Activated CD8-positive, alpha-beta memory T cell treated with anti-CD3 and anti-CD28 coated beads, Interleukin-2, amount 50 U/mL, for 24 hours (primary cell): ENCODE measurements around the gene BAG5.
"Not testable (repeated sequence)": the region's sequence is repeated elsewhere in the genome, so short reads cannot be mapped to it uniquely, and the experiment has no call there.

ENCODE experiments used
- DNase-seq: peaks from one replicate; pipeline ENCODE4 v3.0.0-alpha.2; 2020; ENCODE audit errors: extremely low read depth

Gene BAG5

DNA sequence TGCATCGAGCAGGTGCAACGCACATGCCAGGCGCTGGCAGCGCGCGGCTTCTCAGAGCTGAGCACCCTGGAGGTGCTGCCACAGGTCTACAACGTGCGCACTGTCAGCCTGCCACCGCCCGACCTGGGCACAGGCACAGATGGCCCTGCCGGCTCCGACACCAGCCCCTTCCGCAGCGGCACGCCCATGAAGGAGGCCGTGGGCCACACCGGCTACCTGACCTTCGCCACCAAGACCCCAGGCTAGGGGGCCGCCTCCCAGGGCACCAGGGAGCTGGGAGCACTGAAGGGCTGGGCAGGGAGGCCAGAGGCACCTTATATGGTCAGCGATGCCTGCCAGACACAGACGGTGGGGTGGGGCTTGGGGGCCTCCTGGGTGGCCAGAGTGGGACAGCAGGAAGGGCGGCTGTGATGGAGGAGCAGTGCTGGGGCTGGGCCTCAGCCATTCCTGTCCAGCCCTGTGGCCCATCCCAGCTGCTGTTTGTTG is 27.8 kb downstream of the BAG5 start:
- no peak for DNase-seq

DNA sequence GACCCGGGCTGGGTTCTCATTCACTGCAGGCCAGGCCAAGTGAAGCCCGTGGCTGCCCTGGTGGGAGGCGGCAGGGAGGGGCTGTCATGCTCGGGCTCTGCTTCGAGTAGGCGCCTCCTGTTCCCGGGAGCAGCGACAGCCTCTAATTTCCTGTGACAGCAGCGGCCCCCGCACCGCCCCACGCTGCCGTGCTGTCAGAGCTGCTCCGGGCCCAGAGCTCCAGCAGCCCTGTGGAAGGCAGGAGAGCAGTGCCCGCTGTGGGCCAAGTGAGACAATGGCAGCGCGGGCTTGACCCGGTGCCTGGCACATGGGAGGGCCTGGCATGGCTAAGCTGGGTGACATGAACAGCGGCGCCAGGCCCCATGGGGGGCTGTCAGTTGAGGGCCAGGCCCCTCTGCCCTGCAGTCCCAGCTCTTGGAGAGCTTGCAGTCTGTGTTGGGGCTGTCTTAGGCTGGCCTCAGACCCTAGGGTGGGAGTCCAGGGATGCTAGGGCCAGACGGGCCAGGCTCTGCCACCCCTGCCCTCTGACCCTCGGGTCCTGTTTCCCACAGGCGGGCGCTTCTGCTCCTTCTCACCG is 28.4 kb downstream of the BAG5 start:
- no peak for DNase-seq

DNA sequence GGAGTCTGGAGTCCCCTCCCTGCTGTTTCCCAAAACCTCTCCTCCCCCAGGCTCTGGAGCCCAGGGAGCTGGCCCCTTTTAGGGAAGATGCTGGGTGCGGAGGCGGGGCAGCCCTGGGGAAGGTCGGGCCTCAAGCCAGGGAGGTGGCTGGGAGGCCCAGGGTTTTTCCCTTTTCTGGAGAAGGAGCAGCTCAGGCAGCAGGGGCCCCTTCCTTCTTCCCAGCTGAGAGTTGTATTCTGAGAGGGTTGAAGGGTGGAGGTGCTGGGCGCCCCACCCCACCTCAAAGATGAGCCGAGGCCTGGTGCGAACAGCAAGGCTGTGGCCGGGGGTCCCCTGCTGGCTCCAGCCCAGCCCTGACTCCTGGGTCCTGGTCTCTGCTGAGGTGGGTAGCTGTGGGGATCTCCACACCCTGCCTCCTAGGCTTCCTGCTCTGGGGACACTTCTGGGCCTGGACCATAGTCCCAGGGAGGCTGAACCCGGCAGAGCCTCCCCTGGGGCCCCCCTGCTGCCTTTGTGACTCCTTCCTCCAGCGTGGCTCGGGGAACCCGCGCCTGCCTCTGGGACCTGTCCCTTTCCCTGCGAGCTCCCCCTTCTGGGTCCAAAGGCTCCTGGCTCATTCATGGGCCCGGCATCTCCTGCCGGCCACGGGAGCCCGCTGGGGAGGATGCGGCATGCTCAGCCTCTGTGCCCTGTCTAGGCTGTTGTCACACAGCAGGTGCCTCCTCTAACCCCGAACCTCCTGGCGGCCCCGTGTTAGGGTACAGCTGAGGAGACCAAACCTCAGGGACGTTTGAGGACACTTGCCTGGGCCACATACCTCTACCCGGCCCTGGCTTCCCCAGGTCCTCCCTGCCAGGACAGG is 29.1 kb downstream of the BAG5 start:
- DNase-seq = no peak

DNA sequence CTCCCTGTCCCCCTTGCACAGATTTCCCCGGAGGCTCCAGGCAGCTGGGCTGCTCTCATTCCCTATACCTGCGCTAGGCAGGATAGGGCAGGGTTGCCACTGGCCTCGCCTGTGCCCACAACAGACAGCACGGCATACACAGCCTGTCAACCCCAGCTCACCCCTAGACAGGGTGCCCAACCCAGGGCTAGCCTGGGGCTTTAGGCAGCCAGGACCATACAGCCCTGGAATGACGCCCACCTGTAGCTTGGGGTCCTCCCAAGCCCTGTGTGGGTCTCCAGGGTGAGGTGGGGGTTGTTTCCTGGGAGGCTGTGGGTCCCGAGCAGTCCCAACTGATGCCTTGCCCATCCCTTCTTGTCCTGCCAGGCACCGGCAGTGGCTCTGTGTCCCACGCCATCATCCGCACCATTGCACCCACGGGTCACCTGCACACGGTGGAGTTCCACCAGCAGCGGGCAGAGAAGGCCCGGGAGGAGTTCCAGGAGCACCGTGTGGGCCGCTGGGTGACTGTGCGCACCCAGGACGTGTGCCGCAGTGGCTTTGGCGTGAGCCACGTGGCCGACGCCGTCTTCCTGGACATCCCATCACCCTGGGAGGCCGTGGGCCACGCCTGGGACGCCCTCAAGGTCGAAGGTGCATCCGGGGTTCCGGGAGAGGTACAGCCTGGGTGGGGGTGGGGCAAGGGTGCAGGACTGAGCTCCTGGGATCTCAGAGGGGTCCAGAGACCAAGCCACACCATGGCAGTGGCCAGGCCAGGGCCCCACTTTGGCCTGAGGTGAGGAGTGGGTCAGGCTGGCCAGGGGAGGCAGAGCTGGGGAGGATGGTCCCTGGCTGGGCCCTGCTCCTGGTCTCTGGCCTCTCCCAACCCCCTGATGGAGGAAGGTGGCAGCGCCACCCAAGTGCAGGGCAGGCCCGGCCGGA is 30.0 kb downstream of the BAG5 start:
- DNase-seq = no peak

DNA sequence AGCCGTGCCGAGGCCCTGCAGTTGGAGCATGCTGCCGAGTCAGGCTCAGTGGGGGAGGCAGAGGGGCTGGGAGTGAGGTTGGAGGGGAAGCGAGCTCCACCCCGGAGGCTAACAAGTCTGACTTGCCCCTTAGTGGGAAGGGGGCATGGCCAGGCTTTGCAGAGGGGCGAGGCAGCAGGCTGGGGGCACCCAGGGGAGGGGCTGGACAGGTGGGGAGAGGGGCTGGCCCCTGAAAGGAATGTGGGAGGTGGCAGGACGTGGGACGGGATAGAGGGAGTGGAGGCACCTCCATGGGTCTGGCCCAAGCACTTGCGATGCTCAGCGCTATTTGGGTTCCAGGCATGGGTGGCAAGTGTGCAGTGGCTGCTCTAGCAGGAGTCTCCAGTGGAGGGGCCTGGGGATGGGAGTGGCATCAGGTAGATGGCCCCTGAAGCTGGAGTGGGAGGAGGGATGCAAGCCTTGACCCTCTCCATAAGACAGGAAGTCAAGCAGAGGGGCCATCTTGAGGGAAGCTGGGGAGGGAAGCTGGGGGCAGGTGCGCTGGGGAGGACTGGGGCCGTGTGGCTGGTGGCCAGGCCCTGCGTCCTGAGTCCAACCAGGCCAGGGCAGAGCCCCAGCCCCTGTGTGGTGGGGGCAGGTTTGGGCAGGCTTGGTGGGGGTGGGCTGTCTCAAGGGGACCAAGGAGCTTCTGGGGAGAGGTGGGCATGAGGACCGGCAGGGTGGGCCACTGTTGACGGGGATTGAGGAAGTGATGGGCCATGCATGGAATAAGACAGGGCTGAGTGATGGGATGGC is 30.8 kb downstream of the BAG5 start:
- no peak for DNase-seq

DNA sequence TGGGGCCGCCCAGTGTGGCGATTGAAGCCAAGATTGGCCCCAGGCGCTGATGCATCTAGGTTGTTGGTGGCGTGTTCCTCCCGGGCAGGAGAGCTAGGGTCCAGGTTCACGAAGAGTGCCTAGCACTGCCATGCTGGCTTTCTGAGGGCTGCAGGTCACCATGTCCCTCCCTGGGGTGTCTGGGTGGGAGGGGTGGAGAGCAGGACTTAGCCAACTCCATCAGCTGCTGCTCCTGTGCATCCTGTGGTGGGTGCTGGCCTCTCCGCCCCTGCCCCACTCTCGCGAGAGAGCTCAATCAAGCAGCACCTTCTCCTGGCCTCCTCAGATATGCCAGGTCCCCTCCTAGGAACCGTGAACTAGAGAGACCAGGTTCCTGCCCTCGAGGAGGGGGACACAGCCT is 31.6 kb downstream of the BAG5 start:
- no peak for DNase-seq

DNA sequence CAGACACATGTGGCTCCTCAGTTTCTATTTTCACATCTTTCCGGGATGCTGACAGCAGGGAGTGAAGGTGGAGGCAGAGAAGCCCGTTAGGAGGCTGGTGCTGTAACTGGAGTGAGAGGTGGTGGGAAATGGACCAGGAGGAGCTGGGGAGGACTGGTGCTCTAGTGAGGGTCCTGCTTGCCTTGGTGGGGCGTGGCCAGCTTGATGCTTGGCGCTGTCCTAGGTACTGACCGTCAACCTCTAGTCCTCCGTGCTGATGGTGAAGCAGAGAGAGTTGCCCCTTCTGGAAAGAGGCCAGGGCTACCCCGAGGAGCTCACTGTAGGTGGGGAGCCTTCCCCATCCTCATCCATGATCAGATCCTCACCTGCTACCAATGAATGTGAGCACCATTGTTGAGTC is 32.1 kb downstream of the BAG5 start:
- no peak for DNase-seq

DNA sequence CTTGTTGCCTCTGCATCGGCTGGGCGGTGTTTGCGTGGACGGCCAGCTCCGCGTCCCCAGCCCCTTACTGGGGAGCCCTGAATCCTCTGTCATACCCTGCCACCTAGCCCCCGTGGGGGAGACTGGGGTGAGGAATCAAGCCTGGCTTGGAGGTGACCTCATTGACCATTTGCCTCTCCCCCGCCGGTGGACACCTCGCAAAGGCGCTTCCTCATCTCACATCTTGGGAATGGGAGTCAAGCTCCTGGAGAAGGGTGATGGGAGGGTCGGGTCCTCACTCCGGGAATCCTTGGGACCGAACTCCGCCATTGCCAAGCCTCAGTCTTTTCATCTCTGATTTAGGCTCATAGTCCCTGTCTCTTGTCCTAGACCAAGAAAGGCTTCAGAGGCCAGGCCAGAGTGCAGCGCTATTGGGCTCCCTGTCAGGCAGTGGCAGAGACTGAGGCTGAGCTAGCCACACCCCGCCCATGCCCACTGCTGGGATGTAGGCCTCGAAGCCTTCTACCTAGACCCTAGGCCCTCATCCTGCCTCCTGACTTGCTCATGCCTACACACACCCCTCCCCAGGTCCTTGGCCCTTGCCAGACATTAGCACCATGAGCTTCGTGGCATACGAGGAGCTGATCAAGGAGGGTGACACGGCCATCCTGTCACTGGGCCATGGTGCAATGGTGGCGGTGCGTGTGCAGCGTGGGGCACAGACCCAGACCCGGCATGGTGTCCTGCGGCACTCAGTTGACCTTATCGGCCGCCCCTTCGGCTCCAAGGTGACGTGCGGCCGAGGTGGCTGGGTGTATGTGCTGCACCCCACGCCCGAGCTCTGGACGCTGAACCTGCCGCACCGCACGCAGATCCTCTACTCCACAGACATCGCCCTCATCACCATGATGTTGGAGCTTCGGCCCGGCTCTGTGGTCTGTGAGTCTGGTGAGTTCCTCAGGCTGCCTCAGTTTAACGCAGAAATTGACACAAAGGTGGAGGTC is 32.8 kb downstream of the BAG5 start:
- DNase-seq = no peak

DNA sequence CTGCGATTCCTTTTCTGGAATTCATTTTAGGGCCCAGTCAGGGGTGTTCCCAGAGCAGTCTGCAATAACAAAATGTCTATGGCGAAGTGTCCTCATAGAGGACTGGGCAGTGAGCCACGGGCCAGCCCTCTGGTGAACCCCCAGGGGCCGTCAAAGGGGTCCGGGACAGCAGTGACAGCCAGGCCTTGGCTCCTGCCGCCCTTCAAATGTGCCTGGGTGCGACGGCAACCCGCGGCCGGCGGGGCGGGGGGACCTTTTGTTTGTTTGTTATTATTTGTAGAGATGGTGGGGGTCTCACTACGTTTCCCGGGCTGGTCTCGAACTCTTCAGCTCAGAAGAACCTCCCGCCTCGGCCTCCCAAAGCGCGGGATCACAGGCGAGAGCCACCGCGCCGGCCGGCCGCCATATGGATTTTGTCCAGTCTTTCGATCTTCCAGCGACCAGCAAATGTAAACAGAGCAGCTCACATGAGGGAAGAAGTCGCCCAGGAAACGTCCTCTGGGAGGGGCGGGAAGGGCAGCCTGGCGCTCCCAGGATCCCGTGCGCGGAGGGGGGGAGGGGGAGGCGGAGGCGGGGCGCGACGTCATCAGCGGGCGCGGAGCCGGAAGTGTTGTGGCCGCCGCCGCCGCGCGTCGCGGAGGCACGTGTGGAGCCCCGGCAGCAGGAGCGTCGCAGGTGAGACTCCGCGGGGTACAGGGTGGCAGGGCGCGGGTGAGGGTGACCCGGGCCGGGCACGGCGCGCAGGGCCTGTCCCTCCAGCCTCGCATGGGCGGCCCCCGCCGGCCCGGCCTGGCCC is 33.7 kb downstream of the BAG5 start, which contains the start of gene TRMT61A:
TSS of gene TRMT61A (plus strand) at position 610 of the 796 bp plus-strand sequence. CDS start 783 bp downstream, outside the sequence.
- DNase-seq = peak; percentile 40

DNA sequence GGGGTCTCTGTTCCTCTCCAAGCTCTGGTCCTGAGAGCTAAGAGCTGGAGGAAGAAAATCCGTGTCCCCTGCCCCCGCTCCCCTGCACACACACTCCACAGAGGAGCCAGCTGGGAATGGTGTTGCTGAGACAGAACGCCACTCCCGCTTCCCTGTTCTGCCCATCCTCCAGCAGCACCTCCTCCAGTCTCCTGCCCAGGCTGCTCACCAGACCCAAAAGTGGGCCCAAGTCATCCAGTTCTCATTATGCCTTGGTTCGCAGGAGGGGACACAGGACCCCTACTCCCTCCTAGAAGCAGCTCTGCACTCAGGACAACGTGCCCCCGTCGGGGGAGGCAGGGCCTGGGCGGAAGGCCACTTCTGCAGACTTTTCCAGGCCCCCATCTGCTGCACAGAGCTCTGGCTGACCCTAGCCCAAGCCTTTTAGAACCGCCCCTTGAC is 34.3 kb downstream of the BAG5 start:
- DNase-seq = no peak

DNA sequence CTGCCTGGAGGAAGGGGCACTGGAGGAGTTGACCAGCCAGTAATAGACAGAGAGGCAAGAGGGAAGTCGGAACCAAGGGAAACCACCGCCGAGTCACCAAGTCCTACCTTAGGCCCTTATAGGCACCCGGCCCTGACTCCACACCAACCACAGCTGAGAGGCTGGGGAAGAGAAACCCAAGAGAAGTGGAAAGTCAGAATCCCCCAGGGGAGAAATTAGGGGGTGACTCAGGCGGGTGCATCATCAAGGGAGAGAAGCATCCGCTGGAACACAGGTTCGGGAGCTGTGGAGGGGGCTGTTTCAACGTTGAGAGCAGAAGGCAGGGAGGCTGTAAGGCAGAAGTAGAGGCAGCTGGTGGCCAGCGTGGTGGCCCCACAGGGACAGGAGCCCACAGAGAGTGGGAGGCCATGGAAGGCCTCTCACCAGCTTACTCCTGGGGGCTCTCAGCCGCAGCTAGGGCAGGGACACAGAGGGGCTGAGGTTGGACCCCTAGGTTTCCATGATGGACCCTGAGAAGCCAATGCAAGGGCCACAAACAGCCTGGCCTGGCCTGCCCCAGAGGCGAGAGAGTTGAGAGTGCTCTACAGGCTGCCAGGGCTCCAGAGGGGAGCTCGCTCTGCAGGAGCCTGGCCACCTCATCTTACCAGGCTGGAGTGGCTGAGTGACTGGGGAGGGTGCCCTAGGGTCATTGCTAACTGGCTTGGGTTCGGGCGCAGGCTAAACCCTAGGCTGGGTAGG is 34.9 kb downstream of the BAG5 start:
- no peak for DNase-seq

DNA sequence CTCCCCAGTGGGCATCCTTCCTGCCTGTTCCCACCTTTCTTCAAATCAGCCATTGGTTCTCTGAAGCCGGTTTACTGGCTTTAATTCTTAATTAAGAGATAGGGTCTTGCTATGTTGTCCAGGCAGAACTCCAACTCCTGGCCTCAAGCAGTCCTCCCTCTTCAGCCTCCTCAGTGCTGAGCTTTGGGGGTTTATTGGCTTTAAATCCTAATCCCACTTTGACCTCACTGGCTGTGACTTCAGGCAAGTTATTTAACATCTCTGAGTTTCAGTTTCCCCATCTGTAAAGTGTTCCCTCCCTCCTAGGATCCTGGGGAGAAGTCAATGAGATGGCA is 35.6 kb downstream of the BAG5 start:
- no peak for DNase-seq

DNA sequence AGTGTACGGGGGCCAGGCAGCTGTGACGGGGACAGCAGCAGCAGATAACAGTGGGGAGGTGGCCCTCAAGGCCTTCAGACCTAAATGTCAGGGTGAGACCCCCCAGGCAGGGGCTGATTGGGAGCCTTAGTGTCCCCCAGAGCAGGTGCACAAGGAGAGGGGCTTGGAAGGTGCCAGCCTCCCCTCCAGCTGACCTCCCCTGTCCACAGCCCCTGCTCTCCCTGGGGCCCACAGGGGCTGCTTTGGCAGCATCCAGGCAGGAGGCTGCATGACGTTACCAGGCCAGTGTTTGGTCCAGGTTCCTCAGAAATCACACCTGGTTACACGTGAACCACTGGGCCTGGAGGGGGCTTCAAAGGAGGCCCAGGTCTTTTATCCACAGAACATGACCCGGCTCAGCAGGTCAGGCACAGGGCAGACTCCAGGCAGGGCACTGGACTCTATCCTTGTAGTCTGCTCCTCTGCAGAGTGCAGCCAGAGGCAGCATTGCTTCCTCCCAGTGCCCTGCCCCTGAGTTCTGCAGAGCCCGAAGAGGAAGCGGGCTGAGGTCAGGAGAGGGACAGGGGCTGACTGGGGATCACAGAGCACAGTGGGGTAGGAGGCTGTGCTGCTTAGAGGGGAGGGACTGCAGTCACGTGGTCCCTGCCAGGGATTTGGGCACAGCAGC is 36.1 kb downstream of the BAG5 start:
- no peak for DNase-seq

DNA sequence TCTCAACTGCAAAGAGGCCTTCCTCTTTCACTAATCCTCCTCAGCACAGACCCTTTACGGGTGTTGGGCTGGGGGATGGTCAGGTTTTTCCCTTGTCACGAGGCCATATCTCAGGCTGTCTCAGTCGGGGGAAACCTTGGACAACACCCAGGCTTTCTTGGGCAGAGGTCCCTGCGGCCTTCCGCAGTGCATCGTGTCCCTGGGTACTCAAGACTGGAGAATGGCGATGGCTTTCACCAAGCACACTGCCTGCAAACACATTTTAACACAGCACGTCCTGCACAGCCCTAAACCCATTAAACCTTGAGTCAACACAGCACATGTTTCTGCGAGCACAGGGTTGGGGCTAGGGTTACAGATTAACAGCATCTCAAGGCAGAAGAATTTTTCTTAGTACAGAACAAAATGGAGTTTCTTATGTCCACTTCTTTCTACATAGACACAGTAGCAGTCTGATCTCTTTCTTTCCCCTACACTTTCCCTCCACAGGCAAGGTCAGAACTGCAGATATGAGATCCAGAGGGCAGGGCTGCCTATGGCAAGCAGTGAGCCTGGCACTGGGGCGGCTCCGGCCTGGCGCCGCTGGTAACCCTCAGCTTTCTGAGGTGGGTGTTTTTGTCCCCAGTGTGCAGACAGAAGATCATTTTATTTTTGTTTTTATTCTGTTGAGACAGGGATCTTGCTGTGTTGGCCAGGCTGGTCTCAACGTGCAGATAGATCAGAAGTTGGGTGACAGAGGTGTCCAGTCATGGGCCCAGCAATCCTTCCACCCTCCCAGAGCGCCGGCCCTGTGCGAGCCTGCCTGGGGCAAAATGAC is 36.8 kb downstream of the BAG5 start:
- not testable (repeated sequence) for DNase-seq

DNA sequence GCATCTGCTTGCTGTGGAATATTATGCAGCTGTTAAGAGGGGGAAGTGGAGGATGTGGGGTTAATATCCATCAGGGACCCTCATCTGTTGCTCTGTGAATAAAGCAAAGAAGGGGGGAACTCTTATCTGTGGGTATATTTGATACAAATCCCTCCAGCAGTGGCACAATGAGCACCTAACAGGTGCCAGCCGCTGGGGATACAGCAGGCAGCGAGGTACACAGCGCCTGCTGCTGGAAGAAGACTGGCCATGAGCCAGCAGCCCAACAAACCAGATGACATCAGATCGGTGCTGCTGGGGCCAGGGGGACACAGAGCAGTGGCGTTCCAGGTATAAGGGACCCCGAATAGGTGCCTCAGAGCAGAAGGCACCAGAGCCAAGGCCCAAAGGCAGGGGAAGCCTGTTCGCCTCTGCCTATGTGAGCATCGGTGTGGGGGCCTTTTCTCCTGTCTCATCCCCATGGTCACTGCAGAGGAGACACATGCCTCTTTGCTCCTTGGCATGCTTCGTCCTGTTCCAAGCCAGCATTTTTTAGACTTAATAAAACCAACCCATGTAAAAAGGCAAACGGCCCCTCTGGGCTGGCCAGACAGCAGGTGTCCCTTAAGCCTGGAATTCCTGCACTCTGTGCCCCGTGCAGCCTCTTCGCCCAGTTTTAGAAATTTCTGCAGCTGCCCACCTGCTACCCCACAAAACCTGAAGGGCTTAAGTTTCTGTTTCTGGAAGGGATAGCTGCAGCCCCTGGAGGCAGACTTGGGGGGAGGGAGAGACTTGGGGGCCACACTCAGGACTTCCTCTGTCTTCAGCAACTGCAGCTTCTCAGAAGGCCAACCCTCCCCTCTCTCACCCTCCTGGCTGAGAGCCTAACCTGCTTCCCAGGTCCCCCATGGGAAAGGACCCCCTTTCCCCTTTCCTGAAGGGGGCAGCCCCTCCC is 38.2 kb downstream of the BAG5 start:
- DNase-seq = no peak

DNA sequence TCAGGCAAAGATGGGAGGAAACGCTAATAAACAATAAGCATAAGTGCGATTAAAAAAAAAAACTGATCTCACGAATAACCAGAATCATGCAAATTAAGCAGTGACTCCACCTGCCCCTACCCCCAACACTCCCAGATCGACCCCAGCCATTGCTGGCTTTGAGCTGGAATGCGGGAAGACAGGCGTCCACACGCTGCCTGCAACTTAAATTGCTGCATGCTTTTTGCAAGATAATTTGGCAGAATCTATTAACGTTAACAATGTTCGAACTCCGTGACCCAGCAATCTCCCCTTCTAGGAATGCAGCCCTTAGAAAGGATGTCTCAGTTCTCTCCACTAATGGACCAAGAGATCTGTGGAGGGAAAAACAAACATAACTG is 38.9 kb downstream of the BAG5 start:
- DNase-seq = no peak
